Measurements from ENCODE around the gene HNF1B. TPM values are rescaled to one million over a fixed set of nuclear protein-coding genes. Genes with fewer than 3 reads are reported as not detected.

Gene HNF1B
- total and polyA plus RNA-seq, 10 of the 15 experiments (the other 5 are each of a cell fraction or from before 2014, with no cell fraction given), result 0.51 to 12.7 (median 1.9) TPM

- TF ChIP-seq ATF7 (IDR thresholded peaks at IDR 0.05; ENCODE audit: low read depth) (peak; percentile 72; the same call in 1 of the 2 replicates), GATAD2B (conservative IDR thresholded peaks at IDR 0.05; ENCODE audit: low read depth) (0 out of 2 replicates have a peak, but pooled peaks have one; percentile 44), CEBPB (IDR thresholded peaks at IDR 0.05; ENCODE audit: borderline replicate concordance in 1 of 2, low read depth in 2 of 2, low read length in 2 of 2) (no peak; a peak in 1 of 4 replicates), MXI1 (IDR thresholded peaks at IDR 0.05; ENCODE audit: low read depth, low read length) (no peak), ASH2L (IDR thresholded peaks at IDR 0.05; ENCODE audit: borderline replicate concordance, low read depth) (no peak), ZNF622 (IDR thresholded peaks at IDR 0.05) (no peak), TCF3 (IDR thresholded peaks at IDR 0.05; ENCODE audit: borderline replicate concordance, insufficient read depth, low read depth, low read length) (no peak), POU2F2 (IDR thresholded peaks at IDR 0.05; ENCODE audit: borderline replicate concordance, low read depth, low read length) (no peak; the same call in 2 of the 3 replicates), LARP7 (IDR thresholded peaks at IDR 0.05) (no peak), TAF1 (IDR thresholded peaks at IDR 0.05; ENCODE audit: borderline replicate concordance, low read depth, low read length) (no peak), TBL1XR1 (IDR thresholded peaks at IDR 0.05; ENCODE audit: low read depth, low read length) (no peak; the same call in 1 of the 2 replicates), ZBTB11 (CRISPR knock-in tag; IDR thresholded peaks at IDR 0.05) (no peak), WRNIP1 (IDR thresholded peaks at IDR 0.05; ENCODE audit: borderline replicate concordance, low read depth, low read length) (no peak), SMARCA5 (IDR thresholded peaks at IDR 0.05) (no peak), NFXL1 (IDR thresholded peaks at IDR 0.05; ENCODE audit: borderline replicate concordance) (no peak), YBX1 (IDR thresholded peaks at IDR 0.05) (no peak)
- TF ChIP-seq, protein P1, sequence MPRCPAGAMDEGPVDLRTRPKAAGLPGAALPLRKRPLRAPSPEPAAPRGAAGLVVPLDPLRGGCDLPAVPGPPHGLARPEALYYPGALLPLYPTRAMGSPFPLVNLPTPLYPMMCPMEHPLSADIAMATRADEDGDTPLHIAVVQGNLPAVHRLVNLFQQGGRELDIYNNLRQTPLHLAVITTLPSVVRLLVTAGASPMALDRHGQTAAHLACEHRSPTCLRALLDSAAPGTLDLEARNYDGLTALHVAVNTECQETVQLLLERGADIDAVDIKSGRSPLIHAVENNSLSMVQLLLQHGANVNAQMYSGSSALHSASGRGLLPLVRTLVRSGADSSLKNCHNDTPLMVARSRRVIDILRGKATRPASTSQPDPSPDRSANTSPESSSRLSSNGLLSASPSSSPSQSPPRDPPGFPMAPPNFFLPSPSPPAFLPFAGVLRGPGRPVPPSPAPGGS (IDR thresholded peaks at IDR 0.05; ENCODE audit: borderline replicate concordance, insufficient read depth, low read depth, low read length, poor library complexity, severe bottlenecking), result no peak
- TF ChIP-seq, protein P2, sequence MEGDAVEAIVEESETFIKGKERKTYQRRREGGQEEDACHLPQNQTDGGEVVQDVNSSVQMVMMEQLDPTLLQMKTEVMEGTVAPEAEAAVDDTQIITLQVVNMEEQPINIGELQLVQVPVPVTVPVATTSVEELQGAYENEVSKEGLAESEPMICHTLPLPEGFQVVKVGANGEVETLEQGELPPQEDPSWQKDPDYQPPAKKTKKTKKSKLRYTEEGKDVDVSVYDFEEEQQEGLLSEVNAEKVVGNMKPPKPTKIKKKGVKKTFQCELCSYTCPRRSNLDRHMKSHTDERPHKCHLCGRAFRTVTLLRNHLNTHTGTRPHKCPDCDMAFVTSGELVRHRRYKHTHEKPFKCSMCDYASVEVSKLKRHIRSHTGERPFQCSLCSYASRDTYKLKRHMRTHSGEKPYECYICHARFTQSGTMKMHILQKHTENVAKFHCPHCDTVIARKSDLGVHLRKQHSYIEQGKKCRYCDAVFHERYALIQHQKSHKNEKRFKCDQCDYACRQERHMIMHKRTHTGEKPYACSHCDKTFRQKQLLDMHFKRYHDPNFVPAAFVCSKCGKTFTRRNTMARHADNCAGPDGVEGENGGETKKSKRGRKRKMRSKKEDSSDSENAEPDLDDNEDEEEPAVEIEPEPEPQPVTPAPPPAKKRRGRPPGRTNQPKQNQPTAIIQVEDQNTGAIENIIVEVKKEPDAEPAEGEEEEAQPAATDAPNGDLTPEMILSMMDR (IDR thresholded peaks at IDR 0.05 in 2 of 3, conservative IDR thresholded peaks at IDR 0.05 in 1 of 3; ENCODE audit: control insufficient read depth in 2 of 3, extremely low read depth in 1 of 3, insufficient read depth in 1 of 3, low read depth in 3 of 3, low read length in 3 of 3), result no peak
- TF ChIP-seq, protein P3, sequence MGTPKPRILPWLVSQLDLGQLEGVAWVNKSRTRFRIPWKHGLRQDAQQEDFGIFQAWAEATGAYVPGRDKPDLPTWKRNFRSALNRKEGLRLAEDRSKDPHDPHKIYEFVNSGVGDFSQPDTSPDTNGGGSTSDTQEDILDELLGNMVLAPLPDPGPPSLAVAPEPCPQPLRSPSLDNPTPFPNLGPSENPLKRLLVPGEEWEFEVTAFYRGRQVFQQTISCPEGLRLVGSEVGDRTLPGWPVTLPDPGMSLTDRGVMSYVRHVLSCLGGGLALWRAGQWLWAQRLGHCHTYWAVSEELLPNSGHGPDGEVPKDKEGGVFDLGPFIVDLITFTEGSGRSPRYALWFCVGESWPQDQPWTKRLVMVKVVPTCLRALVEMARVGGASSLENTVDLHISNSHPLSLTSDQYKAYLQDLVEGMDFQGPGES (IDR thresholded peaks at IDR 0.05), result no peak
- TF ChIP-seq, protein P4, sequence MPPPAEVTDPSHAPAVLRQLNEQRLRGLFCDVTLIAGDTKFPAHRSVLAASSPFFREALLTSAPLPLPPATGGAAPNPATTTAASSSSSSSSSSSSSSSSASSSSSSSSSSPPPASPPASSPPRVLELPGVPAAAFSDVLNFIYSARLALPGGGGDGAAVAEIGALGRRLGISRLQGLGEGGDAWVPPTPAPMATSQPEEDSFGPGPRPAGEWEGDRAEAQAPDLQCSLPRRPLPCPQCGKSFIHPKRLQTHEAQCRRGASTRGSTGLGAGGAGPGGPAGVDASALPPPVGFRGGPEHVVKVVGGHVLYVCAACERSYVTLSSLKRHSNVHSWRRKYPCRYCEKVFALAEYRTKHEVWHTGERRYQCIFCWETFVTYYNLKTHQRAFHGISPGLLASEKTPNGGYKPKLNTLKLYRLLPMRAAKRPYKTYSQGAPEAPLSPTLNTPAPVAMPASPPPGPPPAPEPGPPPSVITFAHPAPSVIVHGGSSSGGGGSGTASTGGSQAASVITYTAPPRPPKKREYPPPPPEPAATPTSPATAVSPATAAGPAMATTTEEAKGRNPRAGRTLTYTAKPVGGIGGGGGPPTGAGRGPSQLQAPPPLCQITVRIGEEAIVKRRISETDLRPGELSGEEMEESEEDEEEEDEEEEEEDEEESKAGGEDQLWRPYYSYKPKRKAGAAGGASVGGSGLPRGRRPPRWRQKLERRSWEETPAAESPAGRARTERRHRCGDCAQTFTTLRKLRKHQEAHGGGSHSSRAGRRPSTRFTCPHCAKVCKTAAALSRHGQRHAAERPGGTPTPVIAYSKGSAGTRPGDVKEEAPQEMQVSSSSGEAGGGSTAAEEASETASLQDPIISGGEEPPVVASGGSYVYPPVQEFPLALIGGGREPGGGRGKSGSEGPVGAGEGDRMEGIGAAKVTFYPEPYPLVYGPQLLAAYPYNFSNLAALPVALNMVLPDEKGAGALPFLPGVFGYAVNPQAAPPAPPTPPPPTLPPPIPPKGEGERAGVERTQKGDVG (CRISPR knock-in tag; IDR thresholded peaks at IDR 0.05), result no peak
Observed at GRCh38 chr17:37769050-37769449, 24.2 kb upstream of the HNF1B start (continued).
